Activated T-helper 1 cell treated with Interleukin-2 at 50 U/mL for 16 hours (primary cell): Measurements from ENCODE around the gene NEK7.

Source experiments
- DNase-seq: peaks from one replicate; pipeline ENCODE4 v3.0.0-alpha.2; 2020; ENCODE audit warnings: low read depth

Gene NEK7

GRCh38 chr1:198352975-198353695, 196.3 kb downstream of the NEK7 start:
- no peak for DNase-seq

GRCh38 chr1:198357937-198358336, 201.1 kb downstream of the NEK7 start:
- DNase-seq, result no peak

DNA sequence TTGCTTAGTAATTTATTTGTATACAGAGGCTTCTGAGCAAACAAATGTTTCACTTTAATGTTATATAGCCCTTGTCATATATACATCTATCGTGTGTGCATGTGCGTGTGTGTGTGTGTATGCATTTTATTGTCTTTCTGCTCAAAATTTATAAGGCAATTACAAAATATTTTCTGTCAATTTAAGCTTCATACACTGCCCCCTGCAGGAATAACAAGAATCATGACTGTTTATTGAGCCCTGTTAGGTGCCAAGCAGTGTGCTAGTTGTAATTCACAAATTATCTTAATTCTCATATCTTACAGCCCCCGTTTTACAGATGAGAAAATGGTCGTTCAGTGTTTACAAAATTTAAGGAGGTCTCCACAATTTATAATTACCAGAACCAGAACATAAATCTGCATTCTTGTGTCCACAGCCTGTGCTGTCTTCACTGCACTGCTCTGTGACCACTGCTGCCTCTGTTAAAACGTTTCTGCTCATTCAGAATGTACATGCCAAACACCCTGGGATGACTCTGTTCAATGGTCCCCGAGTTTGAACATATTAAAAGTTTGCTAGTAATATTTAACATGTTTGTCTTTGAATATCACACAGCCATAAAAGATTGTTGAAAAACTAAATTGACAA, 202.3 kb downstream of the NEK7 start:
- no peak for DNase-seq

GRCh38 chr1:198360208-198360729, 203.5 kb downstream of the NEK7 start:
- no peak for DNase-seq

DNA sequence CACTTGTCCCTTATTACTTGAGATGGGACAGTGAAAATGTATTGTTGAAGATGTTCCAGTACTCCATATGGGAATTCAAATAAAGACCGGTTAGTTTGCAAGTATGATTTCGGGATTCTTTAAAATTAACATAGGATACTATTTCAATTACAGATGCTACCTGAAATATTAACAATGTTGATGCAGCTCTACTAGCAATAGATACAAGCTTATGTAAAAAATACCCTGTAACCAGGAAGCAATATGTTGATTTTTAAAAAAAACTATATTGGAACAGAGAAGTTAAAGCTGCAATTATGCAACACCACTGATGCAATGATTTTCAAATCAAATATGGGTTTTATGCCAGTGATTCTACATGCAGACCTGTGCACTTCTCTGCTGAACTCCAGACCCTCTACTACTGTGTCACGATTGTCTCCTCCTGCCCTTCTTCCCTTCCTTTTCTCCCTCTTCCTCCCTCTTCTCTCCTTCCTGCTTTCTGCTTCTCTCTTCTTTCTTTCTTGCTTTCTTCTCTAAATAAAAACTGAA, 204.5 kb downstream of the NEK7 start:
- DNase-seq, result no peak

- no peak for DNase-seq
These were observed 206.9 kb downstream of the NEK7 start for GRCh38 chr1:198363625-198364151.

DNA sequence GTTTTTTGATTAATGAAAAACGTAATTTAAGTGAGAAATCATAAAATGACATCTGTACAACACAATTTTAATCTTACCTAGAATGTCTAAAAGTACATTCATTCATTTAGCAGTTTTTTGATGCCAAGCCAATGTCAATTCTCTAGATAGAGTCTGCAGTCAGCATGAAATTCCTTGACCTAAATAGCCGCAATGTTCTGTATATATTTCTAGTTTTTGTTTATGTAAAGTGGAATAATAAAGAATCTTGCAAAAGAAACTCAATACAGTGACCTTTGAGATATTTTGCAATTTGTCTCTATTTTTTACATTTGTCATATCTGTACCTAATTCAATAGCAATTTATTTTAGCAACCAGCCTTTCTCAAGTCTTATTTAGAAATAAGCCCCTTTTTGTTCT, 207.7 kb downstream of the NEK7 start:
- no peak for DNase-seq

DNA sequence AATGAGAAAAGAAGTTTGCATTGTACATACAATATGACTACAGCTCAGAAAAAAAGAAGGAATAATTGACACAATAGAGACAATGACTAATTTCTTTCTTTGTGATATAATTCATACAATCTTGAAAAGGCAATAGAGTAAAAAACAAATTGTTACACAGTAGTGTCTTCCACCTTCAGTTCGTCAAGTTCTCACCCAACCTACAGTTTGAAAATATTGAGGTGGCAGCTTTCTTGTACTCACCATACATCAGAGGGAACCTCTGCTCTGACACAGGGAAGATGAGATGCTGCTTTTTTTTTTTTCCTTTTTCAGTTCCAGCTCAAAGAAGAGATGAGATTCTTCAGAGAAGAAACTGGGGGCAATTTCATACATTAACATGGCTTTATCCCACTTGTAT, 210.5 kb downstream of the NEK7 start:
- no peak for DNase-seq

GRCh38 chr1:198370996-198371395, 214.2 kb downstream of the NEK7 start:
- DNase-seq, result no peak
